GM21390 (cell line): ENCODE data around the gene NELFCD.

ENCODE experiments used
- ATAC-seq: cut with Tn5 transposase; IDR thresholded peaks from one replicate; pipeline ENCODE4 v1.9.1; 2021; ENCODE audit not compliant: unreplicated experiment

NELFCD gene

DNA sequence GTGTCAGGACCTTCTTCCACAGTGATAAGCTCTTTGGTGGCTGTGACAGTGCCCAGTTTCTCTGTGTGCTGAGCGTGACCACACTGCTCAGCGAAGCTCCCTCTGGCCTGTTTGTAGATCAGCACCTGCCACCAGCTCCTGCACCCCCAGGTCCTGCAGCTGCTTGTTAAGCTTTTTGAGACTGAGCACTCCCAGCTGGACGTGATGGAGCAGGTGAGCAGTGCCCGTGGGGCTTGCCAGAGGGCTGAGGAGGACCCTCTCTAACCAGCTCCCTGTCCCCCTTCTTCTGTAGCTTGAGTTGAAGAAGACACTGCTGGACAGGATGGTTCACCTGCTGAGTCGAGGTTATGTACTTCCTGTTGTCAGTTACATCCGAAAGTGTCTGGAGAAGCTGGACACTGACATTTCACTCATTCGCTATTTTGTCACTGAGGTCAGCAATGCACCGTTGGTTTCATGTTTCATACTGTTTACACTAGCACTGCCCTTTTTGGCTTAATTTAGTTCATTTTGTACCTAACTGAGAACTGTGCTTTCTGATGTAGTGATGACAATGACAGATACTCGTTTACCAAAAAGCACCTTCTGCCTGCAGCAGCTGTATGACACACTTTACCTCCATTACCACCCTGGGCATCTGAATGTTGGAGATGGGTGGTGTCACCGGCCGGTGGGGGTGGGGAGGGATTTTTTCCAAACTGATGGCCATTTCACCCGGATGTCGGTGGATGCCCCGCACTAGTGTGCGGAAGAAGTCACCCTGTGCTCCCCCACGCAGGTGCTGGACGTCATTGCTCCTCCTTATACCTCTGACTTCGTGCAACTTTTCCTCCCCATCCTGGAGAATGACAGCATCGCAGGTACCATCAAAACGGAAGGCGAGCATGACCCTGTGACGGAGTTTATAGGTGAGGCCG, 12.5 kb downstream of the NELFCD start:
- no peak for ATAC-seq

DNA sequence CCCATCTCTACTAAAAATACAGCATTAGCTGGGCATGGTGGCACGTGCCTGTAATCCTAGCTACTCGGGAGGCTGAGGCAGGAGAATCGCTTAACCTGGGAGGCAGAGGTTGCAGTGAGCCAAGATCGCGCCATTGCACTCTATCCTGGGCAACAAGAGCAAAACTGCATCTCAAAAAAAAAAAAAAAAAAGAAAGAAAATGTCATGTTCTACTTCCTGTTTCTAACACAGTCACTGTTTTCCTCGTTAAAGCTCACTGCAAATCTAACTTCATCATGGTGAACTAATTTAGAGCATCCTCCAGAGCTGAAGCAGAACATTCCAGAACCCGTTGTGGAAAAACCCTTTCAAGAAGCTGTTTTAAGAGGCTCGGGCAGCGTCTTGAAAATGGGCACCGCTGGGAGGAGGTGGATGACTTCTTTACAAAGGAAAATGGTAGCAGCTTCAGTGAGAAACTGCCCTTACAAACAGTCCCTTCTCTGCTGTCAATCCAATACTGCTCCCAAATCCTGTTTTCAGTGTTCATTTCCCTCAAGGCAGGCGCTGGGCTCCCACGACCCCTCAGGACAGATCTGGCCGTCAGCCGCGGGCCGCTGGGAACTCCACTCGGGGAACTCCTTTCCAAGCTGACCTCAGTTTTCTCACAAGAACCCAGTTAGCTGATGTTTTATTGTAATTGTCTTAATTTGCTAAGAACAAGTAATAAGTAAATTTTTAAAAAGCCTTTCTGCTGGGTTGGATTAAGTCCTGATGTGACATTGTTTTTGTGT, 13.5 kb downstream of the NELFCD start:
- ATAC-seq, result no peak

DNA sequence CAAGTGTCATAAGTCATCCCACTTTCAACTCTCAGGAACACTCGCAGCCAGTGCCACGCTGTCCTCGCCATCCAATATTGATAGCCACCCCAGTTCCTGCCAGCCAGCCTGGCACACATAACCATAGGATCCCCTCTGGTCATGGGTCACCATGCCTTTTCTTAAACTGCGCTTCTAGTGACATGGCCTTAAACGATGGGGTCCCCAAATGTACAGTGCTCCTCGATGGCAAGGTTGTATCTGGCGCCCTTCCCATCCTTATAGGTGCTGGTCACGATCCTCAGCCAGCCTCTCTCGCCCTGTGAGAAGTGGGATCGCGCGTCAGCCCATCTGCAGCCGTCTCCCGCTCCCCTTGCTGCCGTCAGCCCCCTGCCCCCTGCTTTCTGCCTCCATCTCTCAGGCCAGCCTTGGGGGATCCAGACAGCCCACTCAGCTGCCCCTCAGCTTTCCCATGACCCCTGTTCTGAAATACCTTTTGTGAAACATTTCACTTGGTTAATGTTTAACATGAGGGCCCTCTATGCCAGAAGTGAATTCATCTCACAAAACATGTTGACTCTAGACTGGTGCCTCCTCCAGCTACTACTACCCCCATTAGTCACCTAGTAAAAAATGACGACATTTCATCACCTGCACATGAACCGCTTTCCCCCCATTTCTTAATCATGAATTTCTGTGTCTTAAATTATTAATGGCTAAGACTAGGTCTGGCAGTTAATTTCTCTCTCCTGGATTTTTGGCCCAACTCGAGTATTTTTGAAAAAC, 14.6 kb downstream of the NELFCD start:
- ATAC-seq, result no peak

DNA sequence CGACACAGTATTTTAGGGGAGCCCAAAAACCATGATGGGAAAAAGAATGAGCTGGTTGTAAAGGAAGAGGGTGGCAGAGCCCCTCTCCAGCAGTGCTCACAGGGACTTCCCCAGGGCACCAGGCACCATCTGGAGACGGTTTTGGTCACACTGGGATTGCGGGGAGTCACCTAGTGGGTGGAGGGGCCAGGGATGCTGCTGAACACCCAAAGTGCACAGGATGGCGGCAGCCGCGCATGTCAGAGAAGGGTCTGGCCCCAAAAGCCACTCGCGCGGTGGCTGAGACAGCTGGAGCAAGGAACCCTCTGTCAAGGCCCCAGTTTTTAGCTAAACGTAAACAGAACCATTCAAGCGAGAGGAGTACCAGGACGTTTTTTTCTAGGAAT, 15.2 kb downstream of the NELFCD start:
- no peak for ATAC-seq

DNA sequence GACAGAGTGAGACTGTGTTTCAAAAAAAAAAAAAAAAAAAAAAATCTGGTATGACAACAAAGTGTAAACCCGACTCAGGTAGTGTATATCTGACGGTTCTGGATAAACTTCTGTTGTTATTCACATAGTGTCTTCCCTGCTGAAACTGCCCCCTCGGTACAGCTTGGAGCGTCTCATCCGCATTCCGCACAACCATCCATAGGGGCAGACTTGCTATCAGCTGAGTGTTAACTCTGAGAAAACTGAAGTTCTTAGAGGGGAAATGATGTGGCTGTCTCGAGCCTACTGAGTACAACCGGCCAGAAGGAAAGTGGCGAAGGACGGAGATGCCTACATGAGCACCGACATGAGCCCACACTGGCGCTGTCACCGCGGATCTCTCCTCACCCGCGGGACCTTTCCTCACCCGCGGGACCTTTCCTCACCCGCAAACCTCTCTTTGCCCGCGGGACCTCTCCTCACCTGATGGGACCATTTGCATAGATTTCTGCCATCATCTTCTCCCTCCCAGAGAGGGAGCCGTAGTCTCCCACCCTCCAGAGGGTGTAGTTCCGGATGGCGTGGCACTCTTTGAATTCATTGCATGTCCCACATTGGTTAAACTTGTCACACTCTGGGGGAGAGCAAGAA, 16.2 kb downstream of the NELFCD start:
- ATAC-seq, result no peak

DNA sequence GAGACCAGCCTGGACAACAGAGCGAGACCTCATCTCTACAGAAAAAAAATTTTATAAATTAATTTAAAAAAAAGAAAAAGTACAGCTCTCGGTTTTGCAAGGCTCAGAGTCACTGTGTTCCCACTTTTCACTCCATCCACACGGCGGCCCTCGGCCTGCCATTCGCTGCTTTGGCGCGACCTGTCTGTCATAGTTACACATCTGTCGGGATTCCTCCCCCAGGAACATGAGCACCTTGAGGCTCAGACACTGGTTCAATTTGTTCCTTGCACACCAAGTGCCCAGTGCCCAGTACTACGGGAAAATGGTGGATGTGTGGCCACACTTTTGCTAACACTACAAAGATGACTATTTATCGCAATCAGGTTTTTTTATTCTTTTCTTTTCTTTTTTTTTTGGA, 17.6 kb downstream of the NELFCD start:
- no peak for ATAC-seq

DNA sequence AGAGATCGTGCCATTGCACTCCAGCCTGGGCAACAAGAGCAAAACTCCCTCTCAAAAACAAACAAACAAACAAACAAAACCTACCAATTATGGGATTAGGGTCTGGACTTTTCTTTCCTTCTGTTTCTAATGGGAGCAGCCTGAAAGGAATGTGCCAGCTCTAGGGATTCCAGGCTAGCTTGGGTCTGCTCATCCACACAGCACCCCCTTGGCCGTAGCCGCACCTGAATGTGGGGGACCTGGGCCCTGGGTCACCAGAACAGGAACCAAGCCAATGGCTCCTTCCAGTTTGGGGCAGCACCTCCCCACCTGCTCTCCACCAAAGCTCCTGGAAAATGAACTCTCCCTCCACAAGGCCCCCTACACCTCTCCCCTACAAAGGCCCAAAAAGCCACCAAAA, 19.3 kb downstream of the NELFCD start:
- no peak for ATAC-seq

DNA sequence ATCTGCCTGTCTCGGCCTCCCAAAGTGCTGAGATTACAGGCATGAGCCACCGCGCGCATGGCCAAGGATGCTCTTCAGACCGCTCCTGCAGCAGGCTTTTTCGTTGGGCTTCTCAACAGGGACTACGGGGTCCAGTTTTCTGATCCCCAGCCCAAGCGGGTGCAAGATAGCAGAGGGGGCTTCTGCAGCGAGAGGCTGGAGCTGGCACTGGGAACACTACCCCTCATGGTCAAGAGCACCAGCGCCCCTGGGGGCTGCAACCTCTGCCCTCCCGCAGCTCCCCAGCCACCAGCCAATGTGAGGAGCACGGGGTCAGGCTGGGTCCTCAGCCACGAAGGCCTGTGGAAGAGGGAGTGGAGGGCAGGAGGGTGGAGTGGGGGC, 20.0 kb downstream of the NELFCD start:
- ATAC-seq, result no peak

DNA sequence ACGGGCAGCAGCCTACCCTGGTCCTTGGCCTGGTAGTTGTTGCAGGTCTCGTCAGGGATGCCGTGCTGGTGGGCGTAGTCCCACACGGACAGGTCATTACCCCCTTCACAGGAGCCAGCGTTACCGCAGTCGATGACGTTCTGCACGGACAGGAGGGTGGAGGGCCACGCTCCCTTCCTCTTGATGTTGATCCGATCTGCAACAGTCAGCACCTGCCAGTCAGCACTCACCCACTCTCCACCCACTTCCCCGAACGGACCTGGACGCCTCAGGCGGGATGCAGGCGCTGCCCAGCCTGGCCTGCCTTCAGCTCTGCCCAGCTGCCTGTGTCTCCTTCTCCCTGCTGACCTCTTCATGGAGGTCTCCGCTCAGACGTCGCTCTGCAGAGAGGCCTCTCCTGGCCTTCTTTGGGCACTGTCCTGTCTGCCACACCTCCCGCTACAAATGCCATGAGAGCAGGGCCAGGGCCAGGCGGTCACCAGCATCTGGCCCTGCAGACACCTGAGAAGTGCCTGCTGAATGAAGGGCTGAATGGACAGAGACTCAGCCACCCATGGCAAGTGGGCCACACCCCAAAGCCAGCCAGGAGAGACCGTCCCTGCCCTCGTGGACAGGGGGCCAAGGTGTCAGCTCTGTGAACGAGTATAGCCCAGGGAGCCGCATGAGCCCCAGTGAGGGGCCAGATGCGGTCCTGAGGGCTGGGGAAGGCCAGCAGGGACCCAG, 20.6 kb downstream of the NELFCD start:
- ATAC-seq, result no peak

DNA sequence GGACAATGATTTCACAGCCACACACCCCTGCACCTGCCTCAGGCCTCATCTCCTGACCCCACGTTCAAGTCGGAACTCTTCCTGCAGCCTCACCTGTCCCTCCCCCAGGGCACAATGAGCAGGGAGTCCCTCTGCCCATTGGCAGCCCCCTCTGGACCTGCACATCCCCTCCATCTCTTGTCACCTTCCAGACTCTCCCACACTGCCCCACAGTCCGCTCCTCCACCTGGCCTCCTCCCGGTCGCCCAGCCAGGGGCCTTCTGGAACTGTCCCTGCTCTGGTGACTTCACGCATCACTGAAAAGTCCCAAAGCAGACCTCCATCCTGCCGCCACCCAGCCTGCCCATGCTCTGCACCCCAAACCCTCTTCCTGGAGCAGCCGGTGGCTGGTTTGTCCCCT, 21.3 kb downstream of the NELFCD start:
- no peak for ATAC-seq

DNA sequence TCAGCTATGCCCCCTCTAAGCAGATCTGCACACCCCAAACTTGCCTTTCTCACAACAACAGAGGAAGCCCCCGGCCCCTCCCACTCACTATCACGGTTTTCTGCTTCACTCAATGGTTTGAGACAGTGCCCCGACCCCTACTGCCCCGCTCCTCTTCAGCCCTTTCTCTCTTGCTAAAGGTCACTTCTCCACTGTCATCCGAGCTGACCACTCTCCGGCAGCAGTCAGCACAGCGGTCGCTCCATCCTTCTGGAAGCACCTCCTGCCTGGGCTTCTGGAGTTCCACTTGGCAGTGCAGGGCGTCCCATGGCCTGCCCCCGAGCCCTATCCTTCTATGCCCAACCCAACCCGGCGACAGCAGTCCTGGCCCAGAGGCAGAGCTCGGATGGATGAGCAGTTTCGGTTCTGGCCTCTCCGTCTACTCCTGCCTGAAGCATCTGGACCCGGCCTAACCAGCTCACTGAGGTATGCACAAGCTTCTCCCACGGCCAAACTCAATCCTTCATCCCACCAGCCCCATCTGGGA, 21.9 kb downstream of the NELFCD start:
- ATAC-seq, result no peak

DNA sequence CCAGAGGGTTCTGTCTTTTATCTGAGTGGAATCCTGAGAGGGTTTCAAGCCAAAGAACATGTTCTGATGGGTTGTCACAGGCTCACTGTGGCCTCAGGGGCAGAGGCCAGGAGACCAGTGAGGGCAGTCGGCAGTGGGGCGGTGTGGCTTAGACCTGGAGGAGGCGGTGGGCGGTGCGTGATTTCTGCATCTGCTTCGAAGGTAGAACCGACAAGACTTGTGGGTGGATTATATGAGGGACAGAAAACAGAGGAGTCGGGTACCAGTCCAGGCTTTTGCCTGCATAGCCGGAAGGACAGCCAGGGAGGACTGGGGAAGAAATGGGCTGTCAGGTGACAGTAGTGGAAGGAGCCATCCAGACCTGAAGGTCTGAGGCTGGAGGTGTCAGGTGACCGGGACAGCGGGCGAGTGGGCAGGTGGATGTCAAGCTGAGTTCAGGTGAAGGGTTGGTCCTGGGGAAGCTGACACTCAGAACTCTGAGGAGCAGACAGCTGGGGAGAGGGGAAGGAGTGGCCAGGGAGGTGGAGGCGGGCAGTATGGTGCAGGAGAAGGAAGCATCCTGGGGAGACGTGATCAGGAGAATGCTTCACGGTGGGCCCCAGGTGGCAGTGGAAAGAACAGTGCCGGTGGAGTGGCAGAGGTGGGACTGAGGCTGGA, 22.9 kb downstream of the NELFCD start:
- no peak for ATAC-seq

DNA sequence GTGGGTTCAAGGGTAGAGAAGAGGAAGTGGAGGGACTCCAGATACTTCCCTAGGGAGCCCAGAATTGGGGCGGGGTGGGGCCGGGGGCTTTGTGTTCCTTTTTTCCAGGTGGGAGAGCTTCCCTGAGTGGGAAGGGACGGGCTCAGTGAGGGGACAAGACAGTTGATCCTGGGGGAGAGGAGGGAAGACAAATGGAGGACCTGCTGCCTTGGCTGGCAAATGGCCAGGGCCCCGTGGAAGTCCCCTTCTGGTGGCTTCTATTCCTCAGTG, 23.4 kb downstream of the NELFCD start:
- ATAC-seq, result no peak

DNA sequence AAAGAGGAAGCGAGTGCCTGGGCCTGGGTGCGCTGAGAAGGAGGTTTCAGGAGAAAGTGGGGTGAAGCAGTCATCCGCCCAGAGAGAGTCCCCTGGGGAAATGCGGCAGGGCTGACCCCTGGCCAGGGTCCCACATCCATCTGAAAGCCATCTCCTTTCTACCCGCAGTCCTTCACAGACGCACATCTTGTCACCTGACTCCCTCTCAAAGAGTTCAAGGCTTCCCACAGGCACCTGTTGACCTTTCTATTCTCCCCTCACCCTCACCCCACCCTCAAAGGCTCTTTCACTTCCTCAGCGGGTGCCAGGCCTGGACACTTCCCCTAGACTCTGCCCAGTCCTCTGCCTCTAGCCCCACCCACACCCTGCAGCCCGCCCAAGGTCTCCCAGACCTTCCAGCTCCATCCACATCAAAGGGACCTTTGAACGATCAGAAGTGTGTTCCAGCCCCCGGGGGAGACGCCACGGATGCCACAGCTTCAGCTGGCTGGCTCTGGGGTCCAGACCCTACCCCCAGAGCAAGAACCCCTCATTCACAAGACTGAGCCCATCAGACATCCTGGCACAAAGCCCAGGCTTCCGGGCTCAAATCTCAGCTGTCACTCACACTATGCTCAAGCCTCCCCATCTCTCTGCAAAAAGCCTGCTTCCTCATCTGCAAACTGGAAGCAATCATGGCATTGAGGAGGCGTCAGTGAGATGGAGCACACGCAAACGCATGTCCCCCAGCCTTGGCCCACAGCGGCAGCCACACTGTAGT, 23.9 kb downstream of the NELFCD start:
- ATAC-seq, result peak; percentile 55

DNA sequence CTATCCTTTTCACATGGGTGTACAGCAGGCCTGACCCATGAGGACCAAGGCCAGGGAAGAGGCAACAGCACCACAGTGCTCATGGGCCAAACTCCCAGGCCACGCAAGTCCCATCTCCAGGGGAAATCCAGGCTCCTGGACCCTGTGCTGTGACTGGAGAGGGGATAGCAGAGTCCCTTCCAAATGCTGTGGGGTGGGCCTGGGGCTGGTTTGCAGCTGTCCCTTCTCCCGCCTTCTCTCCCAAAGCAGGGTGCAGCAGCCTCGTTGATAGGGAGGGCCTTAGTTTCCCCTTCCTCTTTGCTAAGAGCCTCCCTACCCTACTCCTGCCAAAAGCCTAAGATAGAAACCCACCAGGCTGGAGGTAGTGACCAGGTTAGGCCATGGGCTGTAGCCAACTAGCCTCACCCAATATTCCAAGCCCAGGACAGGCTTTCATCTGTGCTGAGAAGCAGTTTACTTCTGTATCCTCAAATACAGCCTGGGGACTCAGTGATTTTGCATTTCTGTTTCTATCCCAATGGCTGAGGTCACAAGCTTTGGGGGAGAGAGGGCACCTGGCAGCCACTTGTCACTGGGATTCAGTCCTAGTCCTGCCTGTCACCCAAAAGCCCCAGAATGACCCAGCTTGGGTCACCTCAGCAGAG, 24.6 kb downstream of the NELFCD start:
- ATAC-seq, result no peak

DNA sequence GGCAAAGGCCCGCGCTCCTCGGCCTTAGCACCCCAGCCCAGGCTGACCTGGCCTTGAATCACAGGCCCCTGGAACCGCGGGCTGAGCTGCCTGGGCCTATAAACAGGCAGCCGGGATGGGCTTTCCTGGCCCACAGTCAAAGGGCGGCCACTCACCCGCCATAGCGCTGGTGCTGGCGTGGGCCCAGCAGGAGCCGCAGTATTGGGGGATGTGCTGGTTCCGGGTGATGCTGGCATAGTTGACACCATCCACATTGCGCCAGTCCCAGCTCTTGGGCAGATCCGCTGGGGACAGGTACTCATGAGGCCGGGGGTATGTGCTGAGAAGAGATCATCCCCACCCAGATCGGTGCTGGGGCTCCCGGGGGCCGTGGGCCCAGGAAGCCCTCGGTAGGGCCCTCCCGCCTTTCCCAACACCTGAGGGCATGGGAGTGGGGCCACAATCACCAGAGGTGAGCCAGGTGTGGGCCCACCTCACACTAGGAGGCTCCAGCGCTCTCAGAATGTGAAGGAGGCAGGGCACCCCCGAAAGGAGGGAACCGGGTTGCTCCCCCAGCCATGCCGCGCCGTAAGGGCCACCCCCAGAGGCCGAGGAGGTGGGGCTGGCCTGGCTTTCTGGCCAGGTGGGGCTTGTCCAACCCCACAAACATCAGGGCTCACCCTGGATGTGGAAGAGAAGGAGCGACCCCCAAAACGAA, 25.3 kb downstream of the NELFCD start:
- ATAC-seq, result no peak

DNA sequence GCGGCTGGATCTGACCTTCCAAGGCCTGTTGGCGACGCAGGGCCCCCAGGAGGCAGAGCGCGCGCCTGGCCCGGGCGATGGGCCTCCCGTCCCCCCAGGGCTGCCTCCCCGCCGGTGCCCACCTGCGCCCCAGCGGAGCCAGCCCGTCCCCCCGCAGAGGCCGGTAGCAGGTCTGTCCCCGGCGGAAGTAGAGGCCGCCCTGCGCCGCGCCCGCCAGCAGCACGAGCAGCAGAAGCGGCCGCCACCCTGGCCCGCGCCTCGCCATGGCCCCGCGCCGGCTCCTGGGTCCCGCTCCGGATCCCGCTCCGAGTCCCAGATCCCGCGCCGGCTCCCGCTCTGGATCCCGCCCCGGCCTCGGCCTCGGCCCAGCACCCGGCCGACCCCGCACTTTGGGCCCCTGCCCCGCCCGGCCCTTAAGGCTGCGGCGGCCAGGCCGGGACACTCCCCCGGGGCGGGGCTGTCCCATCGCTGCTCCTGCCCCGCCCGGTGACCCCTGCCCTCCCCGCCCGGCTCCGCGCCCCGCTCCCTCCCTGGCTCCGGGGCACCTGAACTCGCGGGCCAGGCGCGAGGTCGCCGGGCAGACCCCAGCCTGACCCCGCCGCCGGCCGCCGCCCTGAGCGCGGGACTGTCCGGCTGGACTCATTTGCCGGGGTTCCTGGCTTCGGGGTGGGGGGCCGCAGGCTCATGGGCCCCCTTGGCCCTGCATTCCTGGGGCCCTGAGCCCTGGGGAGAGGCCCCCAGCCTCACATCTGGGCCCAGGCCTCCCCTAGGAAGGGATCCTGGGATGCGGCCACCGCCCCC, 26.0 kb downstream of the NELFCD start, which contains the start of gene CTSZ:
Gene CTSZ (minus strand): TSS at position 391 of the 801 bp plus-strand sequence. CDS start 126 bp downstream, at position 265.
- ATAC-seq, result peak; percentile 27
